T-helper 9 cell (primary cell): ENCODE results near the gene RABGAP1L.

Experiments used
- DNase-seq: peaks from one replicate; pipeline ENCODE4 v3.0.0-alpha.2; 2020

Gene RABGAP1L

GRCh38 chr1:174726880-174727585 lies 567.7 kb downstream of the RABGAP1L start:
- DNase-seq, result no peak

- DNase-seq, result no peak
Observed at GRCh38 chr1:174734270-174734669, 575.0 kb downstream of the RABGAP1L start.

GRCh38 chr1:174736831-174737230 lies 577.5 kb downstream of the RABGAP1L start:
- no peak for DNase-seq

- DNase-seq, result no peak
Observed at GRCh38 chr1:174740249-174740968, 581.1 kb downstream of the RABGAP1L start.

- DNase-seq, result no peak
Observed at GRCh38 chr1:174742805-174743653, 583.7 kb downstream of the RABGAP1L start.

GRCh38 chr1:174743654-174744561 lies 584.6 kb downstream of the RABGAP1L start:
- DNase-seq, result no peak

GRCh38 chr1:174744886-174745285 lies 585.6 kb downstream of the RABGAP1L start:
- no peak for DNase-seq

GRCh38 chr1:174746024-174746808 lies 586.9 kb downstream of the RABGAP1L start:
- DNase-seq, result no peak

GRCh38 chr1:174747613-174748012 lies 588.3 kb downstream of the RABGAP1L start:
- DNase-seq, result no peak

GRCh38 chr1:174748586-174748985 lies 589.3 kb downstream of the RABGAP1L start:
- no peak for DNase-seq

- DNase-seq, result no peak
Observed at GRCh38 chr1:174753131-174753530, 593.8 kb downstream of the RABGAP1L start.

GRCh38 chr1:174761335-174761734 lies 602.0 kb downstream of the RABGAP1L start:
- DNase-seq, result no peak

- no peak for DNase-seq
Observed at GRCh38 chr1:174761901-174762585, 602.7 kb downstream of the RABGAP1L start.

- DNase-seq, result no peak
Observed at GRCh38 chr1:174764191-174764590, 604.9 kb downstream of the RABGAP1L start.

GRCh38 chr1:174766727-174767126 lies 607.4 kb downstream of the RABGAP1L start:
- no peak for DNase-seq

GRCh38 chr1:174768516-174768915 lies 609.2 kb downstream of the RABGAP1L start:
- DNase-seq, result no peak

- no peak for DNase-seq
Observed at GRCh38 chr1:174768949-174769348, 609.6 kb downstream of the RABGAP1L start.

- no peak for DNase-seq
Observed at GRCh38 chr1:174769961-174770549, 610.7 kb downstream of the RABGAP1L start.

- DNase-seq, result no peak
Observed at GRCh38 chr1:174775621-174776020, 616.3 kb downstream of the RABGAP1L start.

- DNase-seq, result no peak
Observed at GRCh38 chr1:174777262-174777661, 617.9 kb downstream of the RABGAP1L start.
